PFSK-1 (cell line): ENCODE results near the gene POU6F2.

Experiments used
- POLR2AphosphoS5 ChIP-seq: IDR thresholded peaks from 2 replicates; pipeline ENCODE4 v1.6.1; 2012; ENCODE audit warnings: low read depth, mild to moderate bottlenecking, control low read depth, low read length, moderate library complexity
- REST ChIP-seq, 2 experiments: IDR thresholded peaks; 2 replicates each; pipeline versions ENCODE4 v1.6.1 to v1.8.0; 2011 to 2012; ENCODE audit warnings: low read depth in 2 of 2, low read length in 2 of 2, control low read depth in 1 of 2, inconsistent platforms in 1 of 2, mild to moderate bottlenecking in 1 of 2, moderate library complexity in 1 of 2; ENCODE audit not compliant: insufficient read depth in 1 of 2
- SIN3A ChIP-seq: IDR thresholded peaks from 2 replicates; pipeline ENCODE4 v1.6.1; 2012; ENCODE audit warnings: mild to moderate bottlenecking, low read length, moderate library complexity, borderline replicate concordance; ENCODE audit not compliant: insufficient read depth
- TAF1 ChIP-seq: IDR thresholded peaks from 2 replicates; pipeline ENCODE4 v1.6.1; 2012; ENCODE audit warnings: low read length, control low read depth, borderline replicate concordance; ENCODE audit not compliant: insufficient read depth

DNA sequence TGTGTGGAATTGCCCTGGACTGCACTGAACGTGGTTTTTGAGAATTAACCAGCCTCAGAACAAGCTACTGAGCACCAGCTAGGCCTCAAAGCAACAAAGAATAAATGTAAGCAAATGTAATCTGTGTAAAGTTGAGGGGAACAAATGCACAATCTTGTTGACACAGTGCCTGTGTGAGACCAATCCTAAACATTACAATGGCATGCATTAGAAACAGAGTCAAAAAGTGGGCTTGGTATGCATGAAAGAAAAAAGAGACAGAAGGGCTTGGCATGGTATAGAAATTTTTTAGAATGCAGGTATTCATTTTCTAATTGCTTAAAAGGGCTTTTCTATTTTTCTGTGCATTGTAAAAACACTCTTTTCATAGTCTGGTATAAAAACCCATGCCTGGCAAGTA lies 224.3 kb downstream of the POU6F2 start:
- no peak for TF ChIP-seq POLR2AphosphoS5
- no peak for TF ChIP-seq SIN3A
- TF ChIP-seq REST (IDR thresholded peaks at IDR 0.05; ENCODE audit: insufficient read depth in 1 of 2, low read depth in 2 of 2, low read length in 2 of 2) = no peak
- no peak for TF ChIP-seq TAF1
